SK-N-SH (cell line): ENCODE measurements around the gene NDRG2. TPM values are rescaled to one million over a fixed set of nuclear protein-coding genes. Genes with fewer than 3 reads are reported as not detected.

ENCODE experiments used
- CTCF ChIA-PET: fragments of 300-600, 350-600 bp; formaldehyde crosslinking; extraction: SDS; loops from one replicate; lab custom pipeline; 2021; lab: Yijun Ruan, JAX
- POLR2A ChIA-PET: fragments of 350-600 bp; sonication (Branson Sonifier 250); formaldehyde crosslinking; extraction: SDS; loops from one replicate; lab custom pipeline; 2020; ENCODE audit warnings: antibody characterized with exemption, inconsistent platforms; lab: Yijun Ruan, JAX
- DNase-seq: peaks from one replicate; pipeline ENCODE4 v3.0.0; 2012
- H2AFZ ChIP-seq: fragments of 200-600 bp; sonication (generic); 2 replicates; pipeline ENCODE4 v1.8.1; 2016; ENCODE audit warnings: antibody characterized with exemption, mild to moderate bottlenecking, low read depth
- H3F3A ChIP-seq: fragments of 200-600 bp; sonication (generic); replicated peaks from 2 replicates; pipeline ENCODE3; 2016; ENCODE audit warnings: antibody characterized with exemption, mild to moderate bottlenecking; ENCODE audit not compliant: insufficient read depth
- H3K27ac ChIP-seq, 2 experiments: fragments of 200-500 bp in 1 of 2; fragments of 200-600 bp in 1 of 2; sonication (Bioruptor generic) in 1 of 2; sonication (generic), shearing (Covaris generic) in 1 of 2; 2 replicates each; pipeline versions ENCODE4 v1.5.1 to v1.6.1; 2014 to 2016; ENCODE audit warnings: low read depth in 2 of 2, inconsistent platforms in 1 of 2, low read length in 1 of 2, mild to moderate bottlenecking in 1 of 2, mixed read lengths in 1 of 2
- H3K27me3 ChIP-seq: fragments of 200-600 bp; sonication (generic), shearing (Covaris generic); 2 replicates; pipeline ENCODE4 v1.6.1; 2016; ENCODE audit warnings: mixed run types; ENCODE audit not compliant: insufficient read depth
- H3K36me3 ChIP-seq, 2 experiments: fragments of 200-500 bp in 1 of 2; fragments of 200-600 bp in 1 of 2; sonication (Bioruptor generic) in 1 of 2; sonication (generic) in 1 of 2; replicated peaks in 1 of 2; 2 replicates each; pipeline versions ENCODE3 to v1.5.1; 2014 to 2016; ENCODE audit warnings: low read length in 1 of 2, mild to moderate bottlenecking in 1 of 2; ENCODE audit not compliant: insufficient read depth in 2 of 2, control insufficient read depth in 1 of 2
- H3K4me1 ChIP-seq, 2 experiments: fragments of 200-500 bp in 1 of 2; fragments of 200-600 bp in 1 of 2; sonication (Bioruptor generic) in 1 of 2; sonication (generic), shearing (Covaris generic) in 1 of 2; 2 replicates each; pipeline versions ENCODE4 v1.5.1 to v1.6.1; 2014 to 2016; ENCODE audit warnings: low read depth in 1 of 2, low read length in 1 of 2, mixed run types in 1 of 2; ENCODE audit not compliant: insufficient read depth in 2 of 2, control insufficient read depth in 1 of 2
- H3K4me2 ChIP-seq: fragments of 200-600 bp; sonication (generic), shearing (Covaris generic); 2 replicates; pipeline ENCODE4 v1.6.1; 2017; ENCODE audit warnings: mixed run types
- H3K4me3 ChIP-seq, 2 experiments: fragments of 200-500 bp in 1 of 2; fragments of 200-600 bp in 1 of 2; sonication (Bioruptor generic) in 1 of 2; sonication (generic), shearing (Covaris generic) in 1 of 2; 2 replicates each; pipeline versions ENCODE4 v1.5.1 to v1.8.1; 2014 to 2016; ENCODE audit warnings: low read depth in 2 of 2, inconsistent platforms in 1 of 2, low read length in 1 of 2, mild to moderate bottlenecking in 1 of 2, mixed read lengths in 1 of 2, moderate library complexity in 1 of 2
- H3K79me2 ChIP-seq: fragments of 200-600 bp; sonication (generic); 2 replicates; pipeline ENCODE4 v1.8.1; 2017; ENCODE audit warnings: mild to moderate bottlenecking; ENCODE audit not compliant: insufficient read depth
- H3K9ac ChIP-seq: fragments of 200-600 bp; sonication (generic); 2 replicates; pipeline ENCODE4 v1.6.1; 2017; ENCODE audit warnings: mixed run types
- H3K9me2 ChIP-seq: fragments of 200-600 bp; sonication (generic); 2 replicates; pipeline ENCODE4 v1.6.1; 2017; ENCODE audit warnings: mixed run types
- H3K9me3 ChIP-seq: fragments of 200-600 bp; sonication (generic); 2 replicates; pipeline ENCODE4 v1.6.1; 2017; ENCODE audit warnings: mixed run types, mild to moderate bottlenecking, moderate library complexity
- H4K20me1 ChIP-seq: fragments of 200-600 bp; sonication (generic); 2 replicates; pipeline ENCODE4 v1.6.1; 2017; ENCODE audit warnings: mild to moderate bottlenecking, mixed run types; ENCODE audit not compliant: insufficient read depth
- CHD2 ChIP-seq: fragments of 150-350 bp; IDR thresholded peaks from 2 replicates; pipeline ENCODE4 v1.6.1; 2018; ENCODE audit warnings: low read length; ENCODE audit not compliant: partially characterized antibody
- ELF1 ChIP-seq: IDR thresholded peaks from 2 replicates; pipeline ENCODE4 v1.4.0; 2012
- EZH2phosphoT487 ChIP-seq: fragments of 200-600 bp; sonication (generic); IDR thresholded peaks from 2 replicates; pipeline ENCODE4 v1.6.1; 2017; ENCODE audit warnings: low read depth, mixed run types, mild to moderate bottlenecking, antibody characterized with exemption, moderate library complexity, borderline replicate concordance
- FOSL2 ChIP-seq: IDR thresholded peaks from 2 replicates; pipeline ENCODE4 v1.4.0; 2012; ENCODE audit warnings: low read depth, mild to moderate bottlenecking, moderate library complexity, borderline replicate concordance
- FOXJ3 ChIP-seq: sonication (generic); formaldehyde crosslinking; IDR thresholded peaks from 2 replicates; pipeline ENCODE4 v1.5.1; 2020; ENCODE audit warnings: mild to moderate bottlenecking, missing genetic modification reagents
- FOXM1 ChIP-seq: IDR thresholded peaks from 2 replicates; pipeline ENCODE4 v1.4.0; 2012; ENCODE audit warnings: low read depth, mild to moderate bottlenecking
- GATA2 ChIP-seq: sonication (generic); formaldehyde crosslinking; IDR thresholded peaks from 2 replicates; pipeline ENCODE4 v1.5.0; 2020; ENCODE audit warnings: mild to moderate bottlenecking, missing genetic modification reagents
- JUND ChIP-seq: IDR thresholded peaks from 2 replicates; pipeline ENCODE4 v1.4.0; 2012
- MXI1 ChIP-seq: IDR thresholded peaks from 2 replicates; pipeline ENCODE4 v1.6.1; 2012; ENCODE audit warnings: mild to moderate bottlenecking, low read depth, low read length, improper control_type of control experiment
- POLR2AphosphoS5 ChIP-seq: IDR thresholded peaks from 2 replicates; pipeline ENCODE4 v1.6.1; 2012; ENCODE audit warnings: low read depth, low read length
- RCOR1 ChIP-seq: fragments of 150-350 bp; IDR thresholded peaks from 2 replicates; pipeline ENCODE4 v1.6.1; 2017; ENCODE audit warnings: antibody characterized with exemption, low read length
- RFX5 ChIP-seq: IDR thresholded peaks from 2 replicates; pipeline ENCODE4 v1.6.1; 2012; ENCODE audit warnings: mild to moderate bottlenecking, improper control_type of control experiment, low read length
- RXRA ChIP-seq: IDR thresholded peaks from 2 replicates; pipeline ENCODE4 v1.4.0; 2012; ENCODE audit warnings: low read depth, mild to moderate bottlenecking, borderline replicate concordance
- SMC3 ChIP-seq: IDR thresholded peaks from 2 replicates; pipeline ENCODE4 v1.6.1; 2012; ENCODE audit warnings: low read depth, low read length, improper control_type of control experiment
- TEAD4 ChIP-seq: IDR thresholded peaks from 2 replicates; pipeline ENCODE4 v1.4.0; 2012; ENCODE audit warnings: mild to moderate bottlenecking, borderline replicate concordance; ENCODE audit not compliant: insufficient read depth
- USF1 ChIP-seq: IDR thresholded peaks from 2 replicates; pipeline ENCODE4 v1.4.0; 2012; ENCODE audit warnings: low read depth, borderline replicate concordance
- USF2 ChIP-seq: fragments of 150-350 bp; IDR thresholded peaks from 2 replicates; pipeline ENCODE4 v1.6.1; 2017; ENCODE audit warnings: antibody characterized with exemption, low read length, low read depth, borderline replicate concordance
- WGBS: methylation state at CpG from one replicate; pipeline ENCODE4 v1.1.6; 2017; ENCODE audit warnings: low lambda C conversion rate; 5-methylcytosine and 5-hydroxymethylcytosine counted together
- polyA plus RNA-seq, 3 experiments: library from polyadenylated mRNA; depleted of rRNA; stranded (reverse); fragments of >200 nt; gene quantifications; 2 replicates each; pipeline ENCODE4 v1.2.3, GENCODE V29; 2012

NDRG2 gene
- polyA plus RNA-seq, 1 of the 3 experiments (the other 2 are of a cell fraction): 15.8 TPM

GRCh38 chr14:20978687-20979086 is 46.2 kb downstream of the NDRG2 start:
- Histone ChIP-seq H4K20me1 (no peaks in the 10 kb centered on the region), H3K27ac (no peak overlapping the region), H3K9me3 (no peaks in the 10 kb centered on the region), H3K4me1 (no peaks in the 10 kb centered on the region), H3K27me3 (peaks cover 10% of the 10 kb centered on the region; the same call in 1 of the 2 replicates), H3K4me3 (no peak overlapping the region), H2AFZ (no peak overlapping the region), H3K9me2 (no peaks in the 10 kb centered on the region), H3F3A (no peaks in the 10 kb centered on the region), H3K4me2 (no peak overlapping the region), H3K9ac (no peak overlapping the region), H3K36me3 (no peaks in the 10 kb centered on the region), H3K79me2 (no peaks in the 10 kb centered on the region)
- CTCF ChIA-PET: interaction anchor here (0.6 to 6.8 kb wide), 5 partner anchors 7 to 123 kb away, joined by 3 to 79 read pairs (median 4); no protein-coding TSS in a partner anchor
- no peak for DNase-seq
- TF ChIP-seq EZH2phosphoT487: no peak
- TF ChIP-seq USF1: no peak
- no peak for TF ChIP-seq GATA2
- TF ChIP-seq FOXJ3 (CRISPR knock-in tag): no peak
- no peak for TF ChIP-seq TEAD4
- 31% methylated on average over 1 of the region's 1 CpG for WGBS
- POLR2A ChIA-PET: no interaction called here

DNA sequence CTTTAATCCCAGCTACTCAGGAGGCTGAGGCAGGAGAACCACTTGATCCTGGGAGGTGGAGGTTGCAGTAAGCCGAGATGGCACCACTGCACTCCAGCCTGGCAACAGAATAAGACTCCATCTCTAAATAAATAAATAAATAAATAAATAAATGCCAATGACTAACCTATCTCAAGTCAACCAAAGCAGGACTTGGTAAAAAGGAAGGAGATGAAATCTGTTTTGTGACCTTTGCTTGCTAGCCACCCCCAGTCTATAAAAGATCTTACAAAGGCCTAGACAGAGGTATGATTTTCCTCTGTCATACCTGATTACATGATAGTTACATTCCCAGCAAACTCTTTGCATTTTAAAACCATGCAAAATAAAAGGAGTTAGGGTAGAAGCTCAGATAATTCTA is 48.6 kb downstream of the NDRG2 start:
- no peaks in the 10 kb centered on the region for H3F3A ChIP-seq
- no peak overlapping the region for H2AFZ ChIP-seq
- H3K27ac ChIP-seq: no peak overlapping the region
- H3K9me2 ChIP-seq: no peaks in the 10 kb centered on the region
- no peaks in the 10 kb centered on the region for H4K20me1 ChIP-seq
- H3K27me3 ChIP-seq: peaks cover 10% of the 10 kb centered on the region; the same call in 1 of the 2 replicates
- TF ChIP-seq MXI1: no peak
- no peak for TF ChIP-seq ELF1
- TF ChIP-seq TEAD4: no peak
- TF ChIP-seq USF2: no peak
- no peak for TF ChIP-seq RFX5
- TF ChIP-seq FOSL2: no peak
- TF ChIP-seq JUND: no peak
- no peak for TF ChIP-seq CHD2
- TF ChIP-seq POLR2AphosphoS5: no peak
- no peak for TF ChIP-seq RXRA
- no peak for TF ChIP-seq EZH2phosphoT487
- TF ChIP-seq FOXM1: no peak
- TF ChIP-seq SMC3: no peak
- TF ChIP-seq RCOR1: no peak
- TF ChIP-seq, all 33 proteins: peak for 0
- Histone ChIP-seq H3K4me2 (no peak overlapping the region), H3K79me2 (no peaks in the 10 kb centered on the region), H3K9ac (no peak overlapping the region), H3K36me3 (no peaks in the 10 kb centered on the region), H3K9me3 (no peaks in the 10 kb centered on the region), H3K4me1 (peaks cover 0 to 3% of the 10 kb centered on the region in 2 experiments; a peak in 1 of 4 replicates), H3K4me3 (no peak overlapping the region)
- WGBS: 75% methylated on average over 1 of the region's 1 CpG
- POLR2A ChIA-PET: no interaction called here
- DNase-seq: no peak
- CTCF ChIA-PET: interaction anchor here (1.0 kb wide), 1 partner anchor 119 kb away, joined by 3 read pairs; no protein-coding TSS in a partner anchor
